ENCODE measurements around the gene ST8SIA4. TPM values are rescaled to one million over a fixed set of nuclear protein-coding genes. Genes with fewer than 3 reads are reported as not detected.

Gene ST8SIA4
- total RNA-seq, 4 donors from 2014 or later: 0.93 to 4.5 (median 1.3) TPM

GRCh38 chr5:100796851-100797250 is 106.2 kb downstream of the ST8SIA4 start:
- DNase-seq: no peak
- TF ChIP-seq POLR2A (IDR thresholded peaks at IDR 0.05): no peak
- no peak for TF ChIP-seq CTCF (IDR thresholded peaks at IDR 0.05 in 4 of 5, conservative IDR thresholded peaks at IDR 0.05 in 1 of 5)
- Histone ChIP-seq H3K4me3 (no peak overlapping the region), H3K27me3 (no peaks in the 10 kb centered on the region), H3K9me3 (no peaks in the 10 kb centered on the region), H3K27ac (no peak overlapping the region), H3K4me1 (no peaks in the 10 kb centered on the region), H3K36me3 (no peaks in the 10 kb centered on the region)
- in situ Hi-C loops (cut with MboI; ENCODE audit: low sequenced_read_pairs in 4 of 4): no loop called here
- intact Hi-C loops (cut with DNase I; ENCODE audit: low total_unique reads): no loop called here
- ATAC-seq: no peak

- Histone ChIP-seq H3K4me3 (no peak overlapping the region), H3K4me1 (no peaks in the 10 kb centered on the region), H3K27me3 (no peaks in the 10 kb centered on the region), H3K27ac (no peak overlapping the region), H3K9me3 (no peaks in the 10 kb centered on the region), H3K36me3 (no peaks in the 10 kb centered on the region)
- no peak for ATAC-seq
- in situ Hi-C loops (cut with MboI; ENCODE audit: low sequenced_read_pairs in 4 of 4): no loop called here
- intact Hi-C loops (cut with DNase I; ENCODE audit: low total_unique reads): no loop called here
- DNase-seq: no peak
- TF ChIP-seq CTCF (IDR thresholded peaks at IDR 0.05 in 4 of 5, conservative IDR thresholded peaks at IDR 0.05 in 1 of 5) (no peak), POLR2A (IDR thresholded peaks at IDR 0.05) (no peak)
Measured at GRCh38 chr5:100794844-100795243, 108.2 kb downstream of the ST8SIA4 start.

GRCh38 chr5:100794218-100794617 is 108.9 kb downstream of the ST8SIA4 start:
- intact Hi-C loops (cut with DNase I; ENCODE audit: low total_unique reads): no loop called here
- Histone ChIP-seq H3K27ac (no peak overlapping the region), H3K27me3 (no peaks in the 10 kb centered on the region), H3K9me3 (no peaks in the 10 kb centered on the region), H3K36me3 (no peaks in the 10 kb centered on the region), H3K4me1 (no peaks in the 10 kb centered on the region), H3K4me3 (no peak overlapping the region)
- no peak for ATAC-seq
- no peak for DNase-seq
- no peak for TF ChIP-seq CTCF (IDR thresholded peaks at IDR 0.05 in 4 of 5, conservative IDR thresholded peaks at IDR 0.05 in 1 of 5)
- TF ChIP-seq POLR2A (IDR thresholded peaks at IDR 0.05): no peak
- in situ Hi-C loops (cut with MboI; ENCODE audit: low sequenced_read_pairs in 4 of 4): no loop called here

GRCh38 chr5:100792781-100793180 is 110.3 kb downstream of the ST8SIA4 start:
- no peaks in the 10 kb centered on the region for H3K27me3 ChIP-seq
- H3K27ac ChIP-seq: no peak overlapping the region
- intact Hi-C loops (cut with DNase I; ENCODE audit: low total_unique reads): no loop called here
- ATAC-seq (no peak), DNase-seq (no peak)
- in situ Hi-C loops (cut with MboI; ENCODE audit: low sequenced_read_pairs in 4 of 4): no loop called here
- H3K4me3 ChIP-seq: no peak overlapping the region
- no peaks in the 10 kb centered on the region for H3K36me3 ChIP-seq
- H3K4me1 ChIP-seq: no peaks in the 10 kb centered on the region
- H3K9me3 ChIP-seq: no peaks in the 10 kb centered on the region
- no peak for TF ChIP-seq POLR2A (IDR thresholded peaks at IDR 0.05)
- TF ChIP-seq CTCF (IDR thresholded peaks at IDR 0.05 in 4 of 5, conservative IDR thresholded peaks at IDR 0.05 in 1 of 5): no peak

- TF ChIP-seq POLR2A (IDR thresholded peaks at IDR 0.05) (no peak), CTCF (IDR thresholded peaks at IDR 0.05 in 4 of 5, conservative IDR thresholded peaks at IDR 0.05 in 1 of 5) (no peak)
- intact Hi-C loops (cut with DNase I; ENCODE audit: low total_unique reads) (no loop called here), in situ Hi-C loops (cut with MboI; ENCODE audit: low sequenced_read_pairs in 4 of 4) (no loop called here)
- no peaks in the 10 kb centered on the region for H3K36me3 ChIP-seq
- no peak overlapping the region for H3K4me3 ChIP-seq
- no peaks in the 10 kb centered on the region for H3K27me3 ChIP-seq
- no peak for ATAC-seq
- no peaks in the 10 kb centered on the region for H3K4me1 ChIP-seq
- H3K9me3 ChIP-seq: no peaks in the 10 kb centered on the region
- no peak overlapping the region for H3K27ac ChIP-seq
- no peak for DNase-seq
Measured at GRCh38 chr5:100791391-100791790, 111.7 kb downstream of the ST8SIA4 start.

Measured in gastrocnemius medialis (tissue), 4 donors.